Right cardiac atrium (tissue), 5 donors: ENCODE results near the gene SLC2A1. TPM values are rescaled to one million over a fixed set of nuclear protein-coding genes. Genes with fewer than 3 reads are reported as not detected.

ENCODE experiments used
- ATAC-seq, 2 donors: fragments of 200-7000 bp; cut with Tn5 transposase; one replicate each; pipeline versions ENCODE4 v1.8.0 to v1.9.1; 2020; ENCODE audit warnings: moderate library complexity in 2 of 2, mild to moderate bottlenecking in 1 of 2
- DNase-seq, 3 donors: peaks; one replicate each; pipeline ENCODE4 v3.0.0-alpha.2; 2020
- H3K27ac ChIP-seq: one replicate; pipeline ENCODE4 v1.5.1; 2013; ENCODE audit warnings: mild to moderate bottlenecking, low read length, control low read depth, moderate library complexity
- H3K27me3 ChIP-seq: one replicate; pipeline ENCODE4 v1.6.1; 2013; ENCODE audit not compliant: control insufficient read depth, insufficient read depth
- H3K4me1 ChIP-seq: one replicate; pipeline ENCODE4 v1.6.1; 2013; ENCODE audit warnings: low read length; ENCODE audit not compliant: control insufficient read depth, insufficient read depth
- H3K4me3 ChIP-seq: one replicate; pipeline ENCODE4 v1.5.1; 2013; ENCODE audit warnings: low read length, control low read depth
- H3K9me3 ChIP-seq: one replicate; pipeline ENCODE4 v1.6.1; 2013; ENCODE audit warnings: low read length; ENCODE audit not compliant: control insufficient read depth
- WGBS: extraction: QIAGEN DNeasy Blood & Tissue Kit; methylation state at CpG from one replicate; pipeline ENCODE4 v1.1.7; 2013; 5-methylcytosine and 5-hydroxymethylcytosine counted together
- intact Hi-C, 4 donors: fragments of 100-400 bp; cut with DNase I; formaldehyde crosslinking; loops; one replicate each; pipeline versions ENCODE4 v1.11.0 to v1.14.0; 2022 to 2023
- long read RNA-seq, 4 donors: library from polyadenylated mRNA; unstranded; transcript quantifications; one replicate each; pipeline ENCODE4 v2.0.0, GENCODE V29; 2020 to 2021
- polyA plus RNA-seq: library from polyadenylated mRNA; stranded (reverse); fragments of 200-250 nt; gene quantifications from one replicate; pipeline ENCODE4 v1.2.3, GENCODE V29; 2013
- total RNA-seq, 4 donors: library from RNA; stranded (reverse); fragmentation: NEBNext Ultra II Directional; extraction: Animal tissue kit (Norgen Biotek cat#: 25700); gene quantifications; one replicate each; pipeline ENCODE4 v1.2.1, GENCODE V29; 2021
- donor health status: healthy with polysubstance abuse.
- donor health status: DM: no; HTN: yes; CAD: no.
- donor health status: DM: no; HTN: no; CAD: no.
- donor health status: DM: no; HTN: yes; CAD: no; lungs with severe emphysema.
- donor health status: DM: yes; HTN: yes; CAD: no.

Gene SLC2A1
- total RNA-seq (10 to 100 TPM in 3 of 4 donors, 1 to 10 TPM in 1; 8.1 to 25.7 (median 15.2) TPM), polyA plus RNA-seq (9.1 TPM)
- long read RNA-seq, donor 1, transcript SLC2A1-203 (10 exons, 3,670 nt) = major isoform, 23 of 37 reads
- long read RNA-seq, donor 1, partial matches to known transcripts = 13 of 37 reads
- long read RNA-seq, donor 1, other reads (novel, unspliced or antisense) = 1 of 37 reads
- long read RNA-seq, donor 2, transcript SLC2A1-203 (10 exons, 3,670 nt) = major isoform, 12 of 16 reads
- long read RNA-seq, donor 2, partial matches to known transcripts = 1 of 16 reads
- long read RNA-seq, donor 2, other reads (novel, unspliced or antisense) = 3 of 16 reads
- long read RNA-seq, donor 3, transcript SLC2A1-203 (10 exons, 3,670 nt) = major isoform, 36 of 54 reads
- long read RNA-seq, donor 3, partial matches to known transcripts = 18 of 54 reads
- long read RNA-seq, donor 3, other reads (novel, unspliced or antisense) = 0 of 54 reads
- long read RNA-seq, donor 4, transcript SLC2A1-203 (10 exons, 3,670 nt) = major isoform, 22 of 24 reads
- long read RNA-seq, donor 4, partial matches to known transcripts = 2 of 24 reads
- long read RNA-seq, donor 4, other reads (novel, unspliced or antisense) = 0 of 24 reads

- Histone ChIP-seq H3K4me1 (no peaks in the 10 kb centered on the region), H3K9me3 (no peaks in the 10 kb centered on the region), H3K27me3 (no peaks in the 10 kb centered on the region), H3K27ac (peak within 1 kb of the TSS; percentile 61), H3K4me3 (peak within 1 kb of the TSS; percentile 63)
- intact Hi-C loops = no loop called here
- peak; percentile 90 to 96 (median 96) for DNase-seq
- ATAC-seq = peak; percentile 95 to 96
- WGBS = under 1% methylated on average over 87 of the region's 87 CpGs
Measured at GRCh38 chr1:42958488-42959319, at the start of gene SLC2A1. Gene SLC2A1, minus strand, starts transcription at chr1:42958868. Its CDS starts 217 bp downstream, at chr1:42958651.

GRCh38 chr1:43007377-43008114 lies 48.9 kb upstream of the SLC2A1 start:
- intact Hi-C loops = no loop called here
- WGBS = 58% methylated on average over 49 of the region's 49 CpGs
- Histone ChIP-seq H3K4me1 (no peaks in the 10 kb centered on the region), H3K27me3 (no peaks in the 10 kb centered on the region), H3K9me3 (no peaks in the 10 kb centered on the region), H3K4me3 (no peak overlapping the region), H3K27ac (no peak overlapping the region)
- no peak for ATAC-seq
- DNase-seq = no peak

- DNase-seq (no peak), ATAC-seq (no peak)
- Histone ChIP-seq H3K27ac (no peak overlapping the region), H3K9me3 (no peaks in the 10 kb centered on the region), H3K27me3 (no peaks in the 10 kb centered on the region), H3K4me1 (no peaks in the 10 kb centered on the region), H3K4me3 (no peak overlapping the region)
- intact Hi-C loops = no loop called here
- 51% methylated on average over 18 of the region's 18 CpGs for WGBS
Measured at GRCh38 chr1:43005460-43006361, 47.0 kb upstream of the SLC2A1 start.

GRCh38 chr1:43004587-43005459 lies 46.2 kb upstream of the SLC2A1 start:
- DNase-seq (no peak), ATAC-seq (no peak)
- no peaks in the 10 kb centered on the region for H3K27me3 ChIP-seq
- intact Hi-C loops = no loop called here
- 74% methylated on average over 9 of the region's 9 CpGs for WGBS
- H3K4me3 ChIP-seq = no peak overlapping the region
- H3K9me3 ChIP-seq = no peaks in the 10 kb centered on the region
- no peak overlapping the region for H3K27ac ChIP-seq
- H3K4me1 ChIP-seq = no peaks in the 10 kb centered on the region

GRCh38 chr1:43002766-43003165 lies 44.1 kb upstream of the SLC2A1 start:
- ATAC-seq (no peak), DNase-seq (no peak)
- Histone ChIP-seq H3K9me3 (no peaks in the 10 kb centered on the region), H3K4me1 (no peaks in the 10 kb centered on the region), H3K27me3 (no peaks in the 10 kb centered on the region), H3K27ac (no peak overlapping the region), H3K4me3 (no peak overlapping the region)
- WGBS = 67% methylated on average over 1 of the region's 1 CpG
- intact Hi-C loops = no loop called here

- no peak for DNase-seq
- Histone ChIP-seq H3K4me1 (no peaks in the 10 kb centered on the region), H3K27ac (no peak overlapping the region), H3K27me3 (no peaks in the 10 kb centered on the region), H3K4me3 (no peak overlapping the region), H3K9me3 (no peaks in the 10 kb centered on the region)
- no peak for ATAC-seq
- 72% methylated on average over 4 of the region's 4 CpGs for WGBS
- intact Hi-C loops = no loop called here
Measured at GRCh38 chr1:43002116-43002515, 43.4 kb upstream of the SLC2A1 start.

- DNase-seq (no peak), ATAC-seq (no peak)
- Histone ChIP-seq H3K27ac (no peak overlapping the region), H3K4me3 (no peak overlapping the region), H3K27me3 (no peaks in the 10 kb centered on the region), H3K4me1 (no peaks in the 10 kb centered on the region), H3K9me3 (no peaks in the 10 kb centered on the region)
- intact Hi-C loops = no loop called here
Measured at GRCh38 chr1:43001434-43001833, 42.8 kb upstream of the SLC2A1 start.

GRCh38 chr1:43000271-43000670 lies 41.6 kb upstream of the SLC2A1 start:
- Histone ChIP-seq H3K27ac (no peak overlapping the region), H3K27me3 (no peaks in the 10 kb centered on the region), H3K4me1 (no peaks in the 10 kb centered on the region), H3K4me3 (no peak overlapping the region), H3K9me3 (no peaks in the 10 kb centered on the region)
- WGBS = 88% methylated on average over 1 of the region's 1 CpG
- ATAC-seq (no peak), DNase-seq (no peak)
- intact Hi-C loops = no loop called here

GRCh38 chr1:42999308-42999707 lies 40.6 kb upstream of the SLC2A1 start:
- intact Hi-C loops = no loop called here
- no peak for DNase-seq
- Histone ChIP-seq H3K27ac (no peak overlapping the region), H3K4me1 (no peaks in the 10 kb centered on the region), H3K9me3 (no peaks in the 10 kb centered on the region), H3K4me3 (no peak overlapping the region), H3K27me3 (no peaks in the 10 kb centered on the region)
- ATAC-seq = no peak
